ENCODE measurements around the gene SIL1.
"Not testable (repeated sequence)": the region's sequence is repeated elsewhere in the genome, so short reads cannot be mapped to it uniquely, and the experiment has no call there.

SIL1 gene

DNA sequence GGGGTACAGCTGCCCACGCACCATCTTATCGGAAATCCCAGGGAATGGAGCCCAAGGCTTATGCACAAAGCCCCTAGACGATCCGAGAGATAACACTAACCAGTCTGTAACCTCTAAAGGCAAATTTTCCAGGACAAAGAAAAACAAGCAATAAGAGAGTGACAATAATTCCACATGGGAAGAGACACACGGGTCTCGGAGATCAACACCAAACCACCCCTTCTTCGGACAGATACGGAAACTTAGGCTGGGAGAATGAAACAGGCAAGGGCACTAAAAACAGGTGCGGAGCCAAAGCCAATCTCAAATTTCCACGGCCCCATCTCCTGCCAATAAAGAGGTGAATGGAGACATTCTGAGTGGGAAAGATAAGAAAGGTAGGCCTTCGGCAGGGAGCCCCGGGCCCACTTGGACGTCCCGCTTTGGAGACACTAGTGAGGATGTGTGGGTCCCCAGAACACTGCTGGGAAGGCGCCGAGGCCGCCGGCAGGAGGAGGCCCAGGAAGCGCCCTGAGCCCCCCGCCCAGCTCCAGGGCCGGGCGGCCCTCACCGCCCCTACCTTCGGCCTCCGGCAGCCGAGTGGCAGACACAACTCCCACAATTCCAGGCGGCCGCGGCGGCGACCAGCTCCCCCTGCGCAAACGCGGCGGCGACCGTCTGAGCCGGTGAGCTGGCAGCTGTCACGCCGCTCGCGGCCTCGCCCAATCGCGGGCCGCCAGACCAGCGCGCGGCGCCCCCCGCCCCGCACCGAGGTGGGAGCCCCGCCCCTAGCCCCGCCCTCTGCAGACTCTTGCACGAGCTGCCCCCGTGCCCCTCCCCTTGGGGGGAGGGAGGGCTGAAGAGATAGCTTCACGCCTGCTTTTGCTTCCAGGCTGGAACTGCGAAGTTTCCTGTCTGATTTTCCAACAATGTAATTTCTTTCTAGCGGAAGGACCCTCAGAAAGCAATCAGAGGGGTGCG, at the start of gene SIL1:
SIL1 (minus strand) TSS at position 659 of the 960 bp plus-strand sequence. CDS start 70,525 bp downstream, outside the sequence.
- in situ Hi-C loops (cut with MboI; ENCODE audit: low sequenced_read_pairs): no loop called here

DNA sequence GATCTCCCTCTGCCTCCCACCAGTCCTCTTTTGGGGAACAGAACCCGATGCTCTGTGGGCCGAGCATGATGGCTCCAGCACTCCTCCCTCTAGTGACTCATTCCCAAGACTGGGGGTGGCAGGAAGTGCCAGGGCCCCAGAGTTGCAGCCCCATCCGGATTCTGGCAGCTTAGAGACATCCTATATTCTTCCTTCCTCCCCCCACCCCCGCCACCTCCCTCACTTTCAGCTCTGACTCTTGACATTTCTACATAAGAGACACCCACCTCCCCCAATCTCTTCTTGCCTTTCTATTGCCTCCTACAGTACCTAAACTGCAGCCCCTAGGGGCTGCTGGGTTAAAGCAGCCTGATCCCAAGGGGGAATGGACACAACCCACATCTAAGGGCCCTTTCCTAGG, 48.2 kb upstream of the SIL1 start:
- in situ Hi-C loops (cut with MboI; ENCODE audit: low sequenced_read_pairs): no loop called here

GRCh38 chr5:139245637-139246339, 47.6 kb upstream of the SIL1 start:
- in situ Hi-C loops (cut with MboI; ENCODE audit: low sequenced_read_pairs): no loop called here

DNA sequence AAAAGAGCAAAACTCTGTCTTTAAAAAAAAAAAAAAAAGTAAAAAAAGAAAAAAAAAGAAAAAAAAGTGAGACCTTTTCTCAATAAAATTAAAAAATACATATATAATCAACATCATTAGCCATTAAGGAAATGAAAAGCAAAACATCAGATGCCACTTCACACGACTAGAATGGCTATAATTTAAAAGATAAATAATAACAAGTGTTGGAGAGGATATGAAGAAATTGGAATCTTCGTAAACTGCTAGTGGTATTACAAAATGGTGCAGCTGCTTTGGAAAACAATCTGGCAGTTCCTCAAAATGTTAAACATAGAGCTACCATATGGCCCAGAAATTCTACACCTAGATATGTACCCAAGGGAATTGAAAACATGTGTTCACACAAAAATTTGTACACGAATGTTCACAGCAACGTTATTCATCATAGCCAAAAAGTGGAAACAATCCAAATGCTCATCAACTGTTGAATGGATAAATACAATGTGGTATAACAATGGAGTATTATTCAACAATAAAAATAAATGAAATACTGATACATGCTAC, 45.3 kb upstream of the SIL1 start:
- in situ Hi-C loops (cut with MboI; ENCODE audit: low sequenced_read_pairs): no loop called here

GRCh38 chr5:139241139-139241538, 43.0 kb upstream of the SIL1 start:
- in situ Hi-C loops (cut with MboI; ENCODE audit: low sequenced_read_pairs): no loop called here

- in situ Hi-C loops (cut with MboI; ENCODE audit: low sequenced_read_pairs): no loop called here
Measured at GRCh38 chr5:139236479-139236878, 38.3 kb upstream of the SIL1 start.

GRCh38 chr5:139232147-139232724, 34.1 kb upstream of the SIL1 start:
- in situ Hi-C loops (cut with MboI; ENCODE audit: low sequenced_read_pairs): no loop called here

DNA sequence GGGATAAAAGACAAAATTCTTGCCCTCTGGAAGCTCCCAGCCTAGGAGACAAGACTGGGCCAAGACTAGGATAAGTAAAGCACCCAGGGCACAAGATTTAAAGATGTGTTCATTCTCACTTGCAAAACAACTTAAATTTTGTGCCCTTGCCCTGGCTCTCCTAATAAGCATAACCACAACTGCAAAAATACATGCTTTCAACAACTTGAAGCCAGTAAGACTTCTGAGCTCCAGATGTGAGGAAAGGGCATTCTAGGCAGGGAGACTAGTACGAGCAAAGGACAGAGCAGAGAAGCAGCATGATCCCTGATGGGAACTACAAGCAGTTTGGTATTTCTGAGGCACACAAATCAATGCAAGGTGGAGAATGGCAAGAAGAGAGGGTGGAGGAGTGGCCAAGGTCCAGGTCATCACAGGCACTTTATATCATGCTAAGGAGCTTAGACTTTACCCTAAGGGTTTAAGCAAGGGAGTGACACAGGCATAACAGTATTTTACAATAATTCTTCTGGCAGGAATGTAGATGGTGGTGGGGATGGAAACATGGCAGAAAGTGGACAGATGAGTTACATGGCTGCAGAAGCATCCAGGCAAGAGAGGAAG, 30.1 kb upstream of the SIL1 start:
- in situ Hi-C loops (cut with MboI; ENCODE audit: low sequenced_read_pairs): no loop called here

GRCh38 chr5:139226131-139226530, 28.0 kb upstream of the SIL1 start:
- in situ Hi-C loops (cut with MboI; ENCODE audit: low sequenced_read_pairs): no loop called here

DNA sequence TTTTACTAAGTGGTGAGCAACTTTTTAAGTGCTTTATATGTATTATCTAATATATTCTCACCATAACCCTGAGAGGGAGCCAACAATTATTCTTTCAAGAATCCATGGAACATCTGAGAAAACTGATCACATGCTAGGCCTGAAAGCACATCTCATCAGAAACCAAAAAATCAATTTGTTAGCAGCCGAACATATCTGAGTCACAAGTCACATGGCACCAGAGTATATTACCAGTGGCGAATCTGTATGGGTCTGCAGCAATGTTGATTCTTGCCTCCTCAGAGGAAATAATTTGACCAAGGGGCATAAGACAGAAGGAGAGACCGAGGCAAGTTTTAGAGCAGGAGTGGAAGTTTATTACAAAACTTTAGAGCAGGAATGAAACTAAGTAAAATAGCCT, 25.3 kb upstream of the SIL1 start:
- in situ Hi-C loops (cut with MboI; ENCODE audit: low sequenced_read_pairs): no loop called here

- in situ Hi-C loops (cut with MboI; ENCODE audit: low sequenced_read_pairs): no loop called here
Measured at GRCh38 chr5:139222346-139222745, 24.2 kb upstream of the SIL1 start.

DNA sequence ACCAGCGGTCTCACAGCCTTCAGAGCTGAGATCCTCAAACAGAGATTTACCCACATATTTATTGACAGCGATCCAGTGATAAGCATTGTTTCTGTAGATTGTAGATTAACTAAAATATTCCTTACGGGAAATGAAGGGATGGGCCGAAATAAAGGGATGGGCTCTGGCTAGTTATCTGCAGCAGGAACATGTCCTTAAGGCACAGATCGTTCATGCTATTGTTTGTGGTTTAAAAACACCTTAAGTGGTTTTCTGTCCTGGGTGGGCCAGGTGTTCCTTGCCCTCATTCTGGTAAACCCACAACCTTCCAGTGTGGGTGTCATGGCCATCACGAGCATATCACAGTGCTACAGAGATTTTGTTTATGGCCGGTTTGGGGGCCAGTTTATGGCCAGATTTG, 19.9 kb upstream of the SIL1 start:
- in situ Hi-C loops (cut with MboI; ENCODE audit: low sequenced_read_pairs): not testable (repeated sequence)

- in situ Hi-C loops (cut with MboI; ENCODE audit: low sequenced_read_pairs): no loop called here
Measured at GRCh38 chr5:139215107-139215975, 17.2 kb upstream of the SIL1 start.

- in situ Hi-C loops (cut with MboI; ENCODE audit: low sequenced_read_pairs): no loop called here
Measured at GRCh38 chr5:139214646-139215045, 16.5 kb upstream of the SIL1 start.

DNA sequence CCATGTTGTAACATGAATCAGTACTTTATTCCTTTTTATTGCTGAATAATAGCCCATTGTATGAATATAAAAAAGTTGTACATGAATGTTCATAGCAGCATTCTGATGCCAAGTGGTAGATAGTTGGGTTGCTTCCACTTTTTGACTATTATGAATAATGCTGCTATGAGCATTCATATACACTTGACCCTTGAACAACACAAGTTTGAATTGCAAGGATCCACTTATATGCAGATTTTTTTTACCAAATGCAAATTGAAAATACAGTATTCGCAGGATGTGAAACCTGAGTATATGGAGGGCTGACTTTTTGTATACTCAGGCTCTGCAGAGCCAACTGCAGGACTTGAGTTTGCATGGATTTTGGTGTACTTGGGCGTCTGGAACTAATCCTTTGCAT, 14.7 kb upstream of the SIL1 start:
- in situ Hi-C loops (cut with MboI; ENCODE audit: low sequenced_read_pairs): no loop called here

DNA sequence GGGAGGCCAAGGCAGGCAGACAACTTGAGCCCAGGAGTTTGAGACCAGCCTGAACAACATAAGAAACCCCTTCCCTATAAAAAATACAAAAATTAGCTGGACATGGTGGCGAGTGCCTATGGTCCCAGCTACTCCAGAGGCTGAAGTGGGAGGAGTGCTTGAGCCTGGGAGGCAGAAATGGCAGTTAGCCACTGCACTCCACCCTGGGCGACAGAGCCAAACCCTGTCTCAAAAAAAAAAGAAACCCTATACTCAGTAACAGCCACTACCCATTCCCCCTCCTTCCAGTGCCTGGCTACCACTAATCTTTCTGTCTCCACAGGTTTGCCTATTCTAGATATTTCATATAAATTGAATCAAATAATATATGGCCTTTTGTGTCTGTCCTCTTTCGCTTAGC, 14.3 kb upstream of the SIL1 start:
- in situ Hi-C loops (cut with MboI; ENCODE audit: low sequenced_read_pairs): no loop called here

DNA sequence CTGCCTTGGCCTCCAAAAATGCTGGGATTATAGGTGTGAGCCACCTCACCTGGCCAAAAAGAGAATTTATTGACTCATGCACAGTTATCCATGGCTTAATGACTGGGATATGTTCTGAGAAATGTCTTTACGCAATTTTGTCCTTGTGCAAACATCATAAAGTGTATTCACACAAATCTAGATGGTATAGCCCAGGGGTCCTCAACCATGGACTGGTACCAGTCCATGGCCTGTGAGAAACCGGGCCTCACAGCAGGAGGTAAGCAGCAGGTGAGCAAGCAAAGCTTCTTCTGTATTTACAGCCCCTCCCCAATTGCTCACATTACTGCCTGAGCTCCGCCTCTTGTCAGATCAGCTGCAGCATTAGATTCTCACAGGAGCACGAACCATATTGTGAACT, 12.4 kb upstream of the SIL1 start:
- in situ Hi-C loops (cut with MboI; ENCODE audit: low sequenced_read_pairs): no loop called here

GRCh38 chr5:139207297-139208000, 9.3 kb upstream of the SIL1 start:
- in situ Hi-C loops (cut with MboI; ENCODE audit: low sequenced_read_pairs): no loop called here

GRCh38 chr5:139205586-139205985, 7.4 kb upstream of the SIL1 start:
- in situ Hi-C loops (cut with MboI; ENCODE audit: low sequenced_read_pairs): no loop called here
